ENCODE data around the gene CD163. TPM values are rescaled to one million over a fixed set of nuclear protein-coding genes. Genes with fewer than 3 reads are reported as not detected.

CD163 gene
- total RNA-seq, 1 donor from 2014 or later: 0.25 TPM

DNA sequence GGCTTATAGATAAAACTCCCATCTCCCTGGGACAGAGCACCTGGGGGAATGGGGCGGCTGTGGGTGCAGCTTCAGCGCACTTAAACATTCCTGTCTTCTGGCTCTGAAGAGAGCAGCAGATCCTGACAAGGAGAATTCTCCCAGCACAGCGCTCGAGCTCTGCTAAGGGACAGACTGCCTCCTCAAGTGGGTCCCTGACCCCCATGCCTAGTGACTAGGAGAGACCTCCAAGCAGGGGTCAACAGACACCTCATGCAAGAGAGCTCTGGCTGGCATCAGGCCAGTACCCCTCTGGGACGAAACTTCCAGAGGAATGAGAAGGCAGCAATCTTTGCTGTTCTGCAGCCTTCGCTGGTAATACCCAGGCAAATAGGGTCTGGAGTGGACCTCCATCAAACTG is 31.5 kb downstream of the CD163 start:
- TF ChIP-seq, protein P1, sequence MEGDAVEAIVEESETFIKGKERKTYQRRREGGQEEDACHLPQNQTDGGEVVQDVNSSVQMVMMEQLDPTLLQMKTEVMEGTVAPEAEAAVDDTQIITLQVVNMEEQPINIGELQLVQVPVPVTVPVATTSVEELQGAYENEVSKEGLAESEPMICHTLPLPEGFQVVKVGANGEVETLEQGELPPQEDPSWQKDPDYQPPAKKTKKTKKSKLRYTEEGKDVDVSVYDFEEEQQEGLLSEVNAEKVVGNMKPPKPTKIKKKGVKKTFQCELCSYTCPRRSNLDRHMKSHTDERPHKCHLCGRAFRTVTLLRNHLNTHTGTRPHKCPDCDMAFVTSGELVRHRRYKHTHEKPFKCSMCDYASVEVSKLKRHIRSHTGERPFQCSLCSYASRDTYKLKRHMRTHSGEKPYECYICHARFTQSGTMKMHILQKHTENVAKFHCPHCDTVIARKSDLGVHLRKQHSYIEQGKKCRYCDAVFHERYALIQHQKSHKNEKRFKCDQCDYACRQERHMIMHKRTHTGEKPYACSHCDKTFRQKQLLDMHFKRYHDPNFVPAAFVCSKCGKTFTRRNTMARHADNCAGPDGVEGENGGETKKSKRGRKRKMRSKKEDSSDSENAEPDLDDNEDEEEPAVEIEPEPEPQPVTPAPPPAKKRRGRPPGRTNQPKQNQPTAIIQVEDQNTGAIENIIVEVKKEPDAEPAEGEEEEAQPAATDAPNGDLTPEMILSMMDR (IDR thresholded peaks at IDR 0.05; ENCODE audit: insufficient read depth, low read length, poor library complexity, severe bottlenecking): no peak
- no peaks in the 10 kb centered on the region for H3K27me3 ChIP-seq (ENCODE audit: control insufficient read depth, insufficient read depth, low read length)
- DNase-seq (ENCODE audit: low read depth): no peak
- no peak overlapping the region for H3K4me3 ChIP-seq (ENCODE audit: low read depth, low read length)
- H3K36me3 ChIP-seq (ENCODE audit: control insufficient read depth, insufficient read depth, low read length): no peaks in the 10 kb centered on the region

DNA sequence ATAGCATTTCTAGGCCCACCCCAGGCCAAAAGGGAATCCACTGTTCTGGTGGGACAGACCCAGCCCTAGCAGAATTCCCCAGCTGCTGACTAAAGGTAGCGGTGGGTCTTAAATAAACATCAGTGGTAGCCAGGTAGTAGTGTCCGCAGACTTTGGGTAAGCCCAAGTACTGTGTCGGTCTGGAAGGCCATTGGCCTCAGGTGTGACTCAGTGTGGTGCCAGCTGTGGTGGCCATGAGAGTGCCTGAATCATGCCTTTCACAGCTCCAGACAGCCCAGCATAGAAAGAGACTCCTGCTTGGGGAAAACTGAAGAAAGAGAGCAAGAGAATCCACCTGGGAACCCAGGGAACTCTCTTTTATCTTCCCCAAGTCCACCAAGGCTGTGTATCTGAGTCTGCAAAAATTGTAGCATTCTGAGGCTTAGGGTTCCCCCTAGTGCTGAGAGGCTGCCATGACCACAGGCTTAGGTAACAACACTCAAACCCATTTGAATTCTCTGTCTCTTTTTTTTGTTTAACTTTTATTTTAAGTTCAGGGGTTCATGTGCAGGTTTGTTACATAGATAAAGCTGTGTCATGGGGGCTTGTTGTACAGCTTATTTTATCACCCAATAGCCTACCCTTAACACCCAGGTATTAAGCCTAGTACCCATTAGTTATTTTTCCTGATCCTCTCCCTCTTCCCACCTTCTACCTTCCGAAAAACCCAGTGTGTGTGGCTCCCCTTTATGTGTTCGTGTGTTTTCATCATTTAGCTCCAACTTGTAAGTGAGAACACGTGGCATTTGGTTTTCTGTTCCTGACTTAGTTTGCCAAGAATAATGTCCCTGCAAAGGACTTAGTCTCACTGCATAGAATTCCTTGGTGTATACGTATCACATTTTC is 43.0 kb downstream of the CD163 start:
- no peaks in the 10 kb centered on the region for H3K36me3 ChIP-seq (ENCODE audit: control insufficient read depth, insufficient read depth, low read length)
- no peak for DNase-seq (ENCODE audit: low read depth)
- no peaks in the 10 kb centered on the region for H3K27me3 ChIP-seq (ENCODE audit: control insufficient read depth, insufficient read depth, low read length)
- TF ChIP-seq, protein P1 (IDR thresholded peaks at IDR 0.05; ENCODE audit: insufficient read depth, low read length, poor library complexity, severe bottlenecking): peak; percentile 84
- H3K4me3 ChIP-seq (ENCODE audit: low read depth, low read length): no peak overlapping the region

DNA sequence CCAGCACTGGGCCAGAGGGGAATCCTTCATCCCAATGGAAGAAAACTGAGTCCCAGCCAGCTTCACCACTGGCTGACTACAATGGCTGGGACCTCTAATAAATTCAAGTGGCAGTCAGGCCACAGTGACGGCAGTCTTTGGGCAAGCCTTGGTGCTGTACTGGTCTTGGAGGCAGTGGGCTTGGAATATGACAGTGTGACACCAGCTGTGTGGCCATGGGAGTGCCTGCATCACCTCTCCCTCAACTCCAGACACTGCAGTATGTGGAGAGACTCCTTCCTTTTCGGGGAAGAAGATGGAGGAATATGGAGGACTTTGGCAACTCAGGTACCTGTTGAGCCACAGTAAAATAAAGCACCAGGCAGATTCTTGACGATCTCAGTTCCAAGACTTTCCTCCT is 43.6 kb downstream of the CD163 start:
- TF ChIP-seq, protein P1 (IDR thresholded peaks at IDR 0.05; ENCODE audit: insufficient read depth, low read length, poor library complexity, severe bottlenecking): no peak
- Histone ChIP-seq H3K27me3 (ENCODE audit: control insufficient read depth, insufficient read depth, low read length) (no peaks in the 10 kb centered on the region), H3K4me3 (ENCODE audit: low read depth, low read length) (no peak overlapping the region), H3K36me3 (ENCODE audit: control insufficient read depth, insufficient read depth, low read length) (no peaks in the 10 kb centered on the region)
- no peak for DNase-seq (ENCODE audit: low read depth)

DNA sequence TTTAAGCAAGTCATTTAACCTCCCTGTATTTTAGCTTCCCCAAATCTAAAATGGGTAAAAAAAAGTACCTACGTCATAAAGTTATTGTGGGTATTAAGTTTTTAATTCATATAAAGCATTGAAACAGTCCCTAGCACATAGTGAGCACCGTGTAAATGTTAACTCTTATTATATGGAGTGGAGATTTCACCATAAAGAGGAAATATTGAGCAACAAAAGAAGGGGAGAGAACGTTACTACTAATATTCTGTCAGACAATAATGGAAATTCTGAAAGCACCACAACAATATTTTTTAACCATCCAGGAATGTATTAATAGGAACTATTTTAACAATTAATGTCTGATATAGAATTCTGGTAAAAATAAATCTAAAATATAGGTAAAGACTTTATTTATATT is 51.8 kb downstream of the CD163 start:
- TF ChIP-seq, protein P1 (IDR thresholded peaks at IDR 0.05; ENCODE audit: insufficient read depth, low read length, poor library complexity, severe bottlenecking): no peak
- H3K36me3 ChIP-seq (ENCODE audit: control insufficient read depth, insufficient read depth, low read length): no peaks in the 10 kb centered on the region
- no peaks in the 10 kb centered on the region for H3K27me3 ChIP-seq (ENCODE audit: control insufficient read depth, insufficient read depth, low read length)
- no peak overlapping the region for H3K4me3 ChIP-seq (ENCODE audit: low read depth, low read length)
- no peak for DNase-seq (ENCODE audit: low read depth)

- TF ChIP-seq, protein P1 (IDR thresholded peaks at IDR 0.05; ENCODE audit: insufficient read depth, low read length, poor library complexity, severe bottlenecking): no peak
- DNase-seq (ENCODE audit: low read depth): no peak
These were observed 52.9 kb downstream of the CD163 start for GRCh38 chr12:7450667-7451066.

GRCh38 chr12:7448099-7448498 is 55.5 kb downstream of the CD163 start:
- no peak for DNase-seq (ENCODE audit: low read depth)
- H3K36me3 ChIP-seq (ENCODE audit: control insufficient read depth, insufficient read depth, low read length): no peaks in the 10 kb centered on the region
- no peak overlapping the region for H3K4me3 ChIP-seq (ENCODE audit: low read depth, low read length)
- no peaks in the 10 kb centered on the region for H3K27me3 ChIP-seq (ENCODE audit: control insufficient read depth, insufficient read depth, low read length)
- TF ChIP-seq, protein P1 (IDR thresholded peaks at IDR 0.05; ENCODE audit: insufficient read depth, low read length, poor library complexity, severe bottlenecking): no peak

More at GRCh38 chr12:7450667-7451066, 52.9 kb downstream of the CD163 start:
- H3K4me3 ChIP-seq (ENCODE audit: low read depth, low read length): no peak overlapping the region
- no peaks in the 10 kb centered on the region for H3K36me3 ChIP-seq (ENCODE audit: control insufficient read depth, insufficient read depth, low read length)
- H3K27me3 ChIP-seq (ENCODE audit: control insufficient read depth, insufficient read depth, low read length): no peaks in the 10 kb centered on the region

Data from kidney epithelial cell (primary cell).